Vagina (tissue), 2 donors: Measurements from ENCODE around the gene RTF2. TPM values are rescaled to one million over a fixed set of nuclear protein-coding genes. Genes with fewer than 3 reads are reported as not detected.

Experiments
- DNase-seq, 2 donors: peaks; one replicate each; pipeline ENCODE4 v3.0.0-alpha.2; 2017; ENCODE audit errors: extremely low spot score in 2 of 2
- H3K27ac ChIP-seq: fragments of 200-600 bp; sonication (generic); one replicate; pipeline ENCODE4 v1.5.1; 2019
- H3K27me3 ChIP-seq: fragments of 200-600 bp; sonication (generic); one replicate; pipeline ENCODE4 v1.5.1; 2019
- H3K36me3 ChIP-seq, 2 donors: fragments of 200-600 bp; sonication (generic); one replicate each; pipeline ENCODE4 v1.5.1; 2017 to 2019
- H3K4me1 ChIP-seq: fragments of 200-600 bp; sonication (generic); one replicate; pipeline ENCODE4 v1.5.1; 2019
- H3K4me3 ChIP-seq, 2 donors: fragments of 200-600 bp; sonication (generic); 1 replicate in 1 of 2; 2 replicates in 1 of 2; pipeline ENCODE4 v1.5.1; 2016 to 2019
- H3K9me3 ChIP-seq: fragments of 200-600 bp; sonication (generic); one replicate; pipeline ENCODE4 v1.5.1; 2019
- POLR2A ChIP-seq, 2 donors: fragments of 450-650 bp; IDR thresholded peaks; one replicate each; pipeline ENCODE4 v1.6.1; 2017; ENCODE audit warnings: antibody characterized with exemption in 2 of 2, mild to moderate bottlenecking in 2 of 2, moderate library complexity in 2 of 2
- POLR2AphosphoS5 ChIP-seq, 2 donors: sonication (generic); formaldehyde crosslinking; IDR thresholded peaks; one replicate each; pipeline ENCODE4 v1.9.0; 2017; ENCODE audit warnings: antibody characterized with exemption in 2 of 2, mild to moderate bottlenecking in 2 of 2, low read depth in 1 of 2; ENCODE audit not compliant: insufficient read depth in 1 of 2
- intact Hi-C: fragments of 100-400 bp; cut with DNase I; formaldehyde crosslinking; loops from one replicate; pipeline ENCODE4 v1.15.1; 2023
- total RNA-seq: library from RNA; depleted of rRNA; stranded (reverse); fragments of >200 nt; gene quantifications from one replicate; pipeline ENCODE4 v1.2.3, GENCODE V29; 2016
- TF ChIP-seq, protein P1 (sequence below), 3 experiments: fragments of 450-650 bp in 2 of 3; fragments of 200-600 bp in 1 of 3; sonication (generic) in 1 of 3; IDR thresholded peaks; one replicate each; pipeline ENCODE4 v1.5.1; 2017 to 2019; ENCODE audit warnings: antibody characterized with exemption in 3 of 3, mild to moderate bottlenecking in 2 of 3, moderate library complexity in 2 of 3

The RTF2 gene
- total RNA-seq, 1 donor from 2014 or later, result 47.1 TPM

DNA sequence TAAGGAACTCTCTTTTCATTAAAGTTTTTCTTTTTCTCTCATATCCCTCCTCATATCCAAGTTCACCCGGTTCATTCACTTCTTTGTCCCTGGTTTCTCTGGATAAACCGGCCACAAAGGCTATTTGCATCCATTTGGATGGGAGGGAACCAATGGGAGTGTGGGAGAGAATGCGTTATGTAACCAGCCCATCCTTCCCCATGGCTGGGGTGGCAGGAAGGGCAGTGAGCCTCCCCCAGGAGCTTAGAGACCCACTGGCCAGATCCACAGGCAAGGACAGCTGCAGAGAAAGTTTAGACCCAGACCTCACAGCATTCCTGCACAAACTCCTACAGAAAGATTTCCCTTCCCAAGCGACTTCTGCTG, 45.6 kb upstream of the RTF2 start:
- TF ChIP-seq POLR2AphosphoS5 (IDR thresholded peaks at IDR 0.05; ENCODE audit: insufficient read depth in 1 of 2, low read depth in 1 of 2) (no peak), POLR2A (IDR thresholded peaks at IDR 0.05) (no peak)
- TF ChIP-seq, protein P1, sequence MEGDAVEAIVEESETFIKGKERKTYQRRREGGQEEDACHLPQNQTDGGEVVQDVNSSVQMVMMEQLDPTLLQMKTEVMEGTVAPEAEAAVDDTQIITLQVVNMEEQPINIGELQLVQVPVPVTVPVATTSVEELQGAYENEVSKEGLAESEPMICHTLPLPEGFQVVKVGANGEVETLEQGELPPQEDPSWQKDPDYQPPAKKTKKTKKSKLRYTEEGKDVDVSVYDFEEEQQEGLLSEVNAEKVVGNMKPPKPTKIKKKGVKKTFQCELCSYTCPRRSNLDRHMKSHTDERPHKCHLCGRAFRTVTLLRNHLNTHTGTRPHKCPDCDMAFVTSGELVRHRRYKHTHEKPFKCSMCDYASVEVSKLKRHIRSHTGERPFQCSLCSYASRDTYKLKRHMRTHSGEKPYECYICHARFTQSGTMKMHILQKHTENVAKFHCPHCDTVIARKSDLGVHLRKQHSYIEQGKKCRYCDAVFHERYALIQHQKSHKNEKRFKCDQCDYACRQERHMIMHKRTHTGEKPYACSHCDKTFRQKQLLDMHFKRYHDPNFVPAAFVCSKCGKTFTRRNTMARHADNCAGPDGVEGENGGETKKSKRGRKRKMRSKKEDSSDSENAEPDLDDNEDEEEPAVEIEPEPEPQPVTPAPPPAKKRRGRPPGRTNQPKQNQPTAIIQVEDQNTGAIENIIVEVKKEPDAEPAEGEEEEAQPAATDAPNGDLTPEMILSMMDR (IDR thresholded peaks at IDR 0.05), result no peak
- intact Hi-C loops, result no loop called here
- H3K9me3 ChIP-seq, result no peaks in the 10 kb centered on the region
- H3K4me3 ChIP-seq, result no peak overlapping the region
- H3K27ac ChIP-seq, result no peak overlapping the region
- peak in 1 of 2 donors; percentile 42 for DNase-seq
- H3K4me1 ChIP-seq, result no peaks in the 10 kb centered on the region
- no peaks in the 10 kb centered on the region for H3K27me3 ChIP-seq
- H3K36me3 ChIP-seq, result no peaks in the 10 kb centered on the region

DNA sequence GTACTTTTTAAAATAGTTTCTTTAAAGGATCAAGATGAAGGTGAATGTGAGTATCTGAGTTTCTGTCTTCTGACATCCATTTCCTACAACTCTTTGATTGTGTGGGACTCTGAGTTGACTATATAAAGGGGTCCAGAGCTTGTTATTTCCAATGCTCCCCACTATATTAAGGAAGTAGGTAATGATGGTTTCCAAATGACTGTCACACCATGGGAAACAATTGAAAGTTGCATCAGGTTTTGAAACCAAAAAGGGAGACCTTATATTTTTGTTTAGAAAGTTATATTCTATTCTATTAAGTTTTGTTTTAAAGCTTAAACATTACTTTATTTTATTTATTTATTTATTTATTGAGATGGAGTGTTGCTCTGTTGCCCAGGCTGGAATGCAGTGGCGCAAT, 45.2 kb upstream of the RTF2 start:
- intact Hi-C loops, result no loop called here
- H3K27me3 ChIP-seq, result no peaks in the 10 kb centered on the region
- H3K9me3 ChIP-seq, result no peaks in the 10 kb centered on the region
- H3K4me3 ChIP-seq, result no peak overlapping the region
- no peaks in the 10 kb centered on the region for H3K36me3 ChIP-seq
- H3K27ac ChIP-seq, result no peak overlapping the region
- TF ChIP-seq POLR2A (IDR thresholded peaks at IDR 0.05) (no peak), POLR2AphosphoS5 (IDR thresholded peaks at IDR 0.05; ENCODE audit: insufficient read depth in 1 of 2, low read depth in 1 of 2) (no peak)
- TF ChIP-seq, protein P1 (IDR thresholded peaks at IDR 0.05), result no peak
- no peak for DNase-seq
- no peaks in the 10 kb centered on the region for H3K4me1 ChIP-seq

DNA sequence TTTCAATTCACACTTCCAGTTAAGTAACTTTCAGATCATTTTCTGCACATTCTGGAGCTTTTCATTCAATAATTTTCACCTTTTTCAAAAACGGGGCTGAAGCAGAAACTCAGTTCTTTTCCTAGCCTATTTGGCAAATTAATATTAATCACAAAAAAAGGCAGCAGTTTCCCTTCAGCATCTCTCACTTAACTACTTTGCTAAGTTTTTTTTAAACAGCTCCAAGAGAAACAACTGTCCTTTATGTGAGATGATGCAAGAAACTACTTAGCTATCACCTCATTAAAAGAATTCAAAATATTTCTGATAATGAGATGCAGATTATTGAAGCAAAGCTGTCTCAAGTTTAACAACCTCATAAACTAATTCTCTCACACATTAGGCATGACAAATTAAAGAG, 44.5 kb upstream of the RTF2 start:
- Histone ChIP-seq H3K27ac (no peak overlapping the region), H3K9me3 (no peaks in the 10 kb centered on the region), H3K36me3 (no peaks in the 10 kb centered on the region), H3K27me3 (no peaks in the 10 kb centered on the region), H3K4me3 (no peak overlapping the region), H3K4me1 (no peaks in the 10 kb centered on the region)
- TF ChIP-seq, protein P1 (IDR thresholded peaks at IDR 0.05), result no peak
- TF ChIP-seq POLR2AphosphoS5 (IDR thresholded peaks at IDR 0.05; ENCODE audit: insufficient read depth in 1 of 2, low read depth in 1 of 2) (no peak), POLR2A (IDR thresholded peaks at IDR 0.05) (no peak)
- no peak for DNase-seq
- intact Hi-C loops, result no loop called here

DNA sequence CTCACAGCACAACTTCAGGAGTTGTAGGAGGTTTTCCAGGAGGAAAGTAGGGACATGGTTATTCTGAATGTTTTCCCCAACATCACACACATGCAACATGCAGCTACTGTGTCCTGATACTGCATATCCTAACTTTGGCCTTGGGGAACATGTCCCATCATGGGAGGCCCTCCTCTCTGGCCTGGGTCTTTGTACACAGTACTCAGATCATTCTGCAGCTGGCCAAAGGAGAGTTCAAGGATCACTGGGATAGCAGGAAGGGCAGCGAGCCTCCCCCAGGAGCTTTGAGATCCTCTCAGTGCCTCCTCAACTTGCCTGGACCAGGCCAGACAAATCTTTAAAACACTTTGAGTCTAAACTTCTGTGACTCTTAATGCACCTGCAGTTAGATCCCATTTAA, 43.5 kb upstream of the RTF2 start:
- Histone ChIP-seq H3K27me3 (no peaks in the 10 kb centered on the region), H3K4me1 (no peaks in the 10 kb centered on the region), H3K27ac (no peak overlapping the region), H3K9me3 (no peaks in the 10 kb centered on the region), H3K4me3 (no peak overlapping the region), H3K36me3 (no peaks in the 10 kb centered on the region)
- TF ChIP-seq POLR2A (IDR thresholded peaks at IDR 0.05), result no peak
- TF ChIP-seq, protein P1 (IDR thresholded peaks at IDR 0.05), result no peak
- TF ChIP-seq POLR2AphosphoS5 (IDR thresholded peaks at IDR 0.05; ENCODE audit: insufficient read depth in 1 of 2, low read depth in 1 of 2), result no peak
- peak in 1 of 2 donors; percentile 60 for DNase-seq
- intact Hi-C loops, result no loop called here

DNA sequence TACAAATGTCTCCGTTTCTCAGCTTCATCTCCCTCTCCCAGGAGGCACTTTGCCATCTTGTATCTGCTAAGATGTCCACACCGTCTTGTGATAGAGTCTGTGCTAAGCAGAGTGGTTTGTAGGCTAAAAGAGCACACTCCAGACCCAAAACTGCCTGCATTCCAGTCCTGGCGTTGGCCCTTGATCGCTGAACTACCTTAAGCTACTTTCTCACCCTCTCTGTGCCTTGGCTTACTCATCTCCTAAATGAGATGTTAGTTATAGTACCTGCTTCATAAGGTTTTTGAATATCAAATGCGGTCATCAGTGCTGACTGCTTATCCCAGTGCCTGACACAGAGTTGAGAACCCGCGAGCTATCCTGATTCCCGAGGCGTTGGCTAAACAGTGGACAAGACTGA, 42.4 kb upstream of the RTF2 start:
- Histone ChIP-seq H3K27me3 (no peaks in the 10 kb centered on the region), H3K4me3 (no peak overlapping the region), H3K36me3 (no peaks in the 10 kb centered on the region), H3K27ac (no peak overlapping the region), H3K4me1 (no peaks in the 10 kb centered on the region), H3K9me3 (no peaks in the 10 kb centered on the region)
- intact Hi-C loops, result no loop called here
- TF ChIP-seq, protein P1 (IDR thresholded peaks at IDR 0.05), result no peak
- TF ChIP-seq POLR2AphosphoS5 (IDR thresholded peaks at IDR 0.05; ENCODE audit: insufficient read depth in 1 of 2, low read depth in 1 of 2) (no peak), POLR2A (IDR thresholded peaks at IDR 0.05) (no peak)
- peak in 1 of 2 donors; percentile 40 for DNase-seq
